VCaP (cell line): ENCODE data around the gene CXorf65.

Experiments
- H3K27ac ChIP-seq: fragments of 450-650 bp; 2 replicates; pipeline ENCODE4 v1.5.1; 2017
- CTCF ChIP-seq: fragments of 450-650 bp; conservative IDR thresholded peaks from 2 replicates; pipeline ENCODE4 v1.5.1; 2017; ENCODE audit warnings: mild to moderate bottlenecking, moderate library complexity

Gene CXorf65

GRCh38 chrX:71095981-71096759 is 10.4 kb downstream of the CXorf65 start:
- TF ChIP-seq CTCF, result no peak
- peak overlapping the region; percentile 51; the same call in 1 of the 2 replicates for H3K27ac ChIP-seq

- H3K27ac ChIP-seq, result peak within 1 kb of the TSS; percentile 51; the same call in 1 of the 2 replicates
- no peak for TF ChIP-seq CTCF
These were observed 11.0 kb downstream of the CXorf65 start, which contains the start of gene FOXO4 for GRCh38 chrX:71095555-71095980. TSS of gene FOXO4 (plus strand) at chrX:71095851. CDS start at chrX:71096529, 678 bp downstream.

GRCh38 chrX:71095033-71095432 is 11.5 kb downstream of the CXorf65 start:
- no peak for TF ChIP-seq CTCF
- peak overlapping the region; percentile 51; the same call in 1 of the 2 replicates for H3K27ac ChIP-seq

GRCh38 chrX:71091263-71091662 is 15.3 kb downstream of the CXorf65 start:
- H3K27ac ChIP-seq, result no peak overlapping the region
- no peak for TF ChIP-seq CTCF

- no peak overlapping the region for H3K27ac ChIP-seq
- TF ChIP-seq CTCF, result no peak
These were observed 20.6 kb downstream of the CXorf65 start for GRCh38 chrX:71085900-71086299.

GRCh38 chrX:71082822-71083221 is 23.7 kb downstream of the CXorf65 start:
- no peak for TF ChIP-seq CTCF

GRCh38 chrX:71082124-71082647 is 24.4 kb downstream of the CXorf65 start:
- H3K27ac ChIP-seq, result no peak overlapping the region
- TF ChIP-seq CTCF, result no peak

More at GRCh38 chrX:71082822-71083221, 23.7 kb downstream of the CXorf65 start:
- no peak overlapping the region for H3K27ac ChIP-seq
